Activated naive CD4-positive, alpha-beta T cell treated with anti-CD3 and anti-CD28 coated beads, Interleukin-2, amount 50 U/mL, for 72 hours (primary cell): Measurements from ENCODE around the gene MMEL1. TPM values are rescaled to one million over a fixed set of nuclear protein-coding genes. Genes with fewer than 3 reads are reported as not detected.
"Not testable (repeated sequence)": the region's sequence is repeated elsewhere in the genome, so short reads cannot be mapped to it uniquely, and the experiment has no call there.

Source experiments
- ATAC-seq, 2 donors: fragments of 150-1000 bp; cut with Tn5 transposase; 2 replicates each; pipeline ENCODE4 v1.10.0; 2021; ENCODE audit warnings: mild to moderate bottlenecking in 2 of 2, moderate library complexity in 2 of 2
- DNase-seq, 2 donors: peaks; one replicate each; pipeline ENCODE4 v3.0.0; 2021 to 2022; ENCODE audit warnings: low spot score in 2 of 2
- H3K27ac Mint-ChIP-seq, 2 donors: one replicate each; pipeline ENCODE4 v1.8.0; 2022; ENCODE audit warnings: mild to moderate bottlenecking in 2 of 2, mixed read lengths in 2 of 2
- H3K36me3 Mint-ChIP-seq, 2 donors: one replicate each; pipeline ENCODE4 v1.8.0; 2022; ENCODE audit warnings: mixed read lengths in 2 of 2
- H3K9me3 Mint-ChIP-seq, 2 donors: one replicate each; pipeline ENCODE4 v1.8.0; 2022; ENCODE audit warnings: mixed read lengths in 2 of 2
- total RNA-seq, 2 donors: library from RNA; stranded (reverse); gene quantifications; one replicate each; pipeline ENCODE4 v1.2.3, GENCODE V29; 2022

MMEL1 gene
- total RNA-seq, 2 donors from 2014 or later = 1.4 to 2.5 TPM

- peak overlapping the region; percentile 90 to 93 for H3K27ac Mint-ChIP-seq
- DNase-seq = not testable (repeated sequence)
- peaks cover 18 to 35% of the 10 kb centered on the region in 2 donors for H3K36me3 Mint-ChIP-seq
- ATAC-seq = peak; percentile 43 to 54
- peaks cover 16 to 27% of the 10 kb centered on the region in 2 donors for H3K9me3 Mint-ChIP-seq
Measured at GRCh38 chr1:2577565-2578075, 55.2 kb downstream of the MMEL1 start.

- Mint-ChIP-seq H3K27ac (peak overlapping the region; percentile 68 to 93), H3K36me3 (peaks cover 20 to 33% of the 10 kb centered on the region in 2 donors), H3K9me3 (peaks cover 16 to 25% of the 10 kb centered on the region in 2 donors)
- no peak for DNase-seq
- ATAC-seq = no peak
Measured at GRCh38 chr1:2575801-2576663, 56.8 kb downstream of the MMEL1 start.

- Mint-ChIP-seq H3K36me3 (peaks cover 20 to 33% of the 10 kb centered on the region in 2 donors), H3K9me3 (peaks cover 16 to 25% of the 10 kb centered on the region in 2 donors), H3K27ac (no peak overlapping the region)
- DNase-seq (no peak), ATAC-seq (no peak)
Measured at GRCh38 chr1:2574350-2574749, 58.5 kb downstream of the MMEL1 start.

GRCh38 chr1:2573250-2573920 lies 59.4 kb downstream of the MMEL1 start:
- Mint-ChIP-seq H3K9me3 (peaks cover 12 to 20% of the 10 kb centered on the region in 2 donors), H3K36me3 (peaks cover 20 to 26% of the 10 kb centered on the region in 2 donors), H3K27ac (no peak overlapping the region)
- DNase-seq = no peak
- ATAC-seq = no peak

- ATAC-seq = no peak
- DNase-seq = no peak
- Mint-ChIP-seq H3K9me3 (peaks cover 12 to 20% of the 10 kb centered on the region in 2 donors), H3K27ac (no peak overlapping the region), H3K36me3 (peaks cover 20 to 26% of the 10 kb centered on the region in 2 donors)
Measured at GRCh38 chr1:2571348-2571747, 61.5 kb downstream of the MMEL1 start.

- Mint-ChIP-seq H3K27ac (peak overlapping the region in 1 of 2 donors; percentile 28), H3K9me3 (peaks cover 12 to 20% of the 10 kb centered on the region in 2 donors), H3K36me3 (peaks cover 20 to 26% of the 10 kb centered on the region in 2 donors)
- ATAC-seq (peak in 1 of 2 donors; percentile 36), DNase-seq (no peak)
Measured at GRCh38 chr1:2570332-2570731, 62.5 kb downstream of the MMEL1 start.

- peaks cover 20 to 25% of the 10 kb centered on the region in 2 donors for H3K36me3 Mint-ChIP-seq
- not testable (repeated sequence) for ATAC-seq, DNase-seq
- H3K27ac Mint-ChIP-seq = peak overlapping the region in 1 of 2 donors; percentile 28
- H3K9me3 Mint-ChIP-seq = peaks cover 12 to 20% of the 10 kb centered on the region in 2 donors
Measured at GRCh38 chr1:2569703-2570102, 63.1 kb downstream of the MMEL1 start.

GRCh38 chr1:2569060-2569459 lies 63.8 kb downstream of the MMEL1 start:
- ATAC-seq = no peak
- peaks cover 11 to 17% of the 10 kb centered on the region in 2 donors for H3K9me3 Mint-ChIP-seq

GRCh38 chr1:2568187-2568816 lies 64.5 kb downstream of the MMEL1 start:
- not testable (repeated sequence) for DNase-seq, H3K9me3 Mint-ChIP-seq
- peak in 1 of 2 donors; percentile 23 for ATAC-seq
- peak overlapping the region in 1 of 2 donors; percentile 70 for H3K27ac Mint-ChIP-seq
- H3K36me3 Mint-ChIP-seq = peaks cover 9 to 11% of the 10 kb centered on the region in 2 donors

More at GRCh38 chr1:2569060-2569459, 63.8 kb downstream of the MMEL1 start:
- H3K27ac Mint-ChIP-seq = peak overlapping the region in 1 of 2 donors; percentile 70
- H3K36me3 Mint-ChIP-seq = peaks cover 17 to 18% of the 10 kb centered on the region in 2 donors
- no peak for DNase-seq

- H3K36me3 Mint-ChIP-seq = no peaks in the 10 kb centered on the region
- H3K27ac Mint-ChIP-seq = peak overlapping the region in 1 of 2 donors; percentile 86
- ATAC-seq (peak in 1 of 2 donors; percentile 16), DNase-seq (no peak)
- H3K9me3 Mint-ChIP-seq = no peaks in the 10 kb centered on the region
Measured at GRCh38 chr1:2567083-2567679, 65.6 kb downstream of the MMEL1 start.

GRCh38 chr1:2566101-2567045 lies 66.4 kb downstream of the MMEL1 start:
- H3K9me3 Mint-ChIP-seq = no peaks in the 10 kb centered on the region
- no peaks in the 10 kb centered on the region for H3K36me3 Mint-ChIP-seq
- DNase-seq = no peak
- no peak overlapping the region for H3K27ac Mint-ChIP-seq
- peak in 1 of 2 donors; percentile 9 for ATAC-seq

- ATAC-seq = no peak
- H3K9me3 Mint-ChIP-seq = no peaks in the 10 kb centered on the region
- DNase-seq = no peak
- peak overlapping the region in 1 of 2 donors; percentile 78 for H3K27ac Mint-ChIP-seq
- H3K36me3 Mint-ChIP-seq = no peaks in the 10 kb centered on the region
Measured at GRCh38 chr1:2564815-2565374, 67.9 kb downstream of the MMEL1 start.

GRCh38 chr1:2564006-2564814 lies 68.6 kb downstream of the MMEL1 start:
- Mint-ChIP-seq H3K9me3 (no peaks in the 10 kb centered on the region), H3K27ac (peak overlapping the region in 1 of 2 donors; percentile 78), H3K36me3 (no peaks in the 10 kb centered on the region)
- ATAC-seq (no peak), DNase-seq (no peak)

GRCh38 chr1:2563205-2563604 lies 69.6 kb downstream of the MMEL1 start:
- no peaks in the 10 kb centered on the region for H3K36me3 Mint-ChIP-seq
- H3K9me3 Mint-ChIP-seq = no peaks in the 10 kb centered on the region

More at GRCh38 chr1:2563205-2563604, 69.6 kb downstream of the MMEL1 start:
- ATAC-seq (no peak), DNase-seq (no peak)
- peak overlapping the region in 1 of 2 donors; percentile 78 for H3K27ac Mint-ChIP-seq
